ENCODE data around the gene PTGR3.

PTGR3 gene

GRCh38 chr18:75214332-75214690 is 5.4 kb upstream of the PTGR3 start:
- DNase-seq, result no peak

- no peak for DNase-seq
These were observed 4.8 kb upstream of the PTGR3 start for GRCh38 chr18:75213611-75214331.

- DNase-seq, result no peak
These were observed 3.8 kb upstream of the PTGR3 start for GRCh38 chr18:75212751-75213090.

GRCh38 chr18:75211953-75212750 is 3.2 kb upstream of the PTGR3 start:
- DNase-seq, result peak; percentile 42

GRCh38 chr18:75211626-75211952 is 2.6 kb upstream of the PTGR3 start:
- no peak for DNase-seq

- peak; percentile 49 for DNase-seq
These were observed 2.2 kb upstream of the PTGR3 start for GRCh38 chr18:75211002-75211621.

GRCh38 chr18:75210274-75211001 is 1.5 kb upstream of the PTGR3 start, which contains the start of gene TSHZ1:
TSS of gene TSHZ1 (plus strand) at chr18:75210797. CDS start at chr18:75211877, 1,080 bp downstream.
- DNase-seq, result peak; percentile 72

GRCh38 chr18:75209951-75210258 is 966 bp upstream of the PTGR3 start:
- no peak for DNase-seq

- DNase-seq, result peak; percentile 48
These were observed 157 bp downstream of the PTGR3 start for GRCh38 chr18:75208836-75209128.

- DNase-seq, result peak; percentile 55
These were observed 644 bp downstream of the PTGR3 start for GRCh38 chr18:75208155-75208835.

GRCh38 chr18:75207310-75208154 is 1.4 kb downstream of the PTGR3 start:
- DNase-seq, result no peak

- DNase-seq, result no peak
These were observed 2.3 kb downstream of the PTGR3 start for GRCh38 chr18:75206452-75207309.

- no peak for DNase-seq
These were observed 3.3 kb downstream of the PTGR3 start for GRCh38 chr18:75205514-75206132.

GRCh38 chr18:75204732-75205513 is 4.0 kb downstream of the PTGR3 start:
- DNase-seq, result peak; percentile 22

- no peak for DNase-seq
These were observed 4.6 kb downstream of the PTGR3 start for GRCh38 chr18:75204269-75204731.

- DNase-seq, result no peak
These were observed 5.3 kb downstream of the PTGR3 start for GRCh38 chr18:75203416-75204268.

- DNase-seq, result no peak
These were observed 6.1 kb downstream of the PTGR3 start for GRCh38 chr18:75202696-75203365.
